Right atrium auricular region (tissue), 2 donors: ENCODE data around the gene INSRR. TPM values are rescaled to one million over a fixed set of nuclear protein-coding genes. Genes with fewer than 3 reads are reported as not detected.

ENCODE experiments used
- DNase-seq: peaks from one replicate; pipeline ENCODE4 v3.0.0-alpha.2; 2019; ENCODE audit warnings: low spot score
- H3K27ac ChIP-seq, 2 donors: fragments of 200-600 bp; sonication (generic); 1 replicate in 1 of 2; 2 replicates in 1 of 2; pipeline ENCODE4 v1.5.1; 2016 to 2019
- H3K27me3 ChIP-seq, 2 donors: fragments of 200-600 bp; sonication (generic); one replicate each; pipeline versions ENCODE4 v1.5.1 to v1.6.0; 2017 to 2019
- H3K36me3 ChIP-seq: fragments of 200-600 bp; sonication (generic); one replicate; pipeline ENCODE4 v1.5.1; 2016
- H3K4me1 ChIP-seq, 2 donors: fragments of 200-600 bp; sonication (generic); one replicate each; pipeline versions ENCODE4 v1.5.1 to v1.6.0; 2017 to 2019
- H3K4me3 ChIP-seq, 2 donors: fragments of 200-600 bp; sonication (generic); 1 replicate in 1 of 2; 2 replicates in 1 of 2; pipeline ENCODE4 v1.5.1; 2017 to 2019; ENCODE audit warnings: mild to moderate bottlenecking in 1 of 2, moderate library complexity in 1 of 2
- H3K9me3 ChIP-seq, 2 donors: fragments of 200-600 bp; sonication (generic); one replicate each; pipeline ENCODE4 v1.5.1; 2019
- total RNA-seq, 2 donors: library from RNA; depleted of rRNA; stranded (reverse); fragments of >200 nt; gene quantifications; one replicate each; pipeline ENCODE4 v1.1.0, GENCODE V29; 2016
- TF ChIP-seq, protein P1 (sequence below), 2 donors: fragments of 200-600 bp; sonication (generic); IDR thresholded peaks; one replicate each; pipeline ENCODE4 v1.5.1; 2019; ENCODE audit warnings: antibody characterized with exemption in 2 of 2

The INSRR gene
- total RNA-seq, 2 donors from 2014 or later = not detected

DNA sequence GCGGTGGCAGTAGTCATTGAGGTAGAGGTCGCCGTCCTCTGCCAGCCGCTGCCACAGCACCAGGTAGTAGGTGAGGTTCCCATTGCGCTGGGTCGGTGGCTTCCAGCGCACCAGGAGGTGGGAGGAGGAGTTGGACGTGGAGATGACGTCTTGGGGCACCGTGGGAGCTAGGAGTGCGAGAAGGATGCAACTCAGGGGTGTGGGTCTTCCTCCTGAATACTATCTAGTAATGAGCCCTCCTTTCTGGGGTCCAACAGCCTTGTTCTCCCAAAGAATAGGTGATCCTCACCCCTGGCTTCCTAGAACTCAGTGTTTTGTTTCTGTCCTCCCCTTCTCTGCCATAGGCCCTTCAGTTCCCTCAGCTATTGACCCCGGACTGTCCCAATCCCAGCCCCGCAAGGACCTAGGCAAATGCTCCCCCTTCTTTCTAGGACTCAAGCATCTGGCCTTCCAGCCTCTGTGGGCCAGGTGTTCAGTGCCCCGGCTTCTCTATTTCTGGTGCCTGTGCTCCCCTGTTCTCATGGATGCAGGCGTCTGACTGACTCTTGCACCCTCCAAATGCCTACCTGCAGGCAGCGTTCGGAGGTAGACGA, 12.9 kb downstream of the INSRR start:
- Histone ChIP-seq H3K36me3 (no peaks in the 10 kb centered on the region), H3K9me3 (no peaks in the 10 kb centered on the region), H3K4me1 (peaks cover 0 to 17% of the 10 kb centered on the region in 2 donors), H3K27ac (no peak overlapping the region), H3K27me3 (peaks cover 0 to 5% of the 10 kb centered on the region in 2 donors), H3K4me3 (no peak overlapping the region)
- TF ChIP-seq, protein P1, sequence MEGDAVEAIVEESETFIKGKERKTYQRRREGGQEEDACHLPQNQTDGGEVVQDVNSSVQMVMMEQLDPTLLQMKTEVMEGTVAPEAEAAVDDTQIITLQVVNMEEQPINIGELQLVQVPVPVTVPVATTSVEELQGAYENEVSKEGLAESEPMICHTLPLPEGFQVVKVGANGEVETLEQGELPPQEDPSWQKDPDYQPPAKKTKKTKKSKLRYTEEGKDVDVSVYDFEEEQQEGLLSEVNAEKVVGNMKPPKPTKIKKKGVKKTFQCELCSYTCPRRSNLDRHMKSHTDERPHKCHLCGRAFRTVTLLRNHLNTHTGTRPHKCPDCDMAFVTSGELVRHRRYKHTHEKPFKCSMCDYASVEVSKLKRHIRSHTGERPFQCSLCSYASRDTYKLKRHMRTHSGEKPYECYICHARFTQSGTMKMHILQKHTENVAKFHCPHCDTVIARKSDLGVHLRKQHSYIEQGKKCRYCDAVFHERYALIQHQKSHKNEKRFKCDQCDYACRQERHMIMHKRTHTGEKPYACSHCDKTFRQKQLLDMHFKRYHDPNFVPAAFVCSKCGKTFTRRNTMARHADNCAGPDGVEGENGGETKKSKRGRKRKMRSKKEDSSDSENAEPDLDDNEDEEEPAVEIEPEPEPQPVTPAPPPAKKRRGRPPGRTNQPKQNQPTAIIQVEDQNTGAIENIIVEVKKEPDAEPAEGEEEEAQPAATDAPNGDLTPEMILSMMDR (IDR thresholded peaks at IDR 0.05) = no peak
- no peak for DNase-seq

- no peak overlapping the region for H3K4me3 ChIP-seq
- no peak for DNase-seq
Observed at GRCh38 chr1:156845055-156845952, 13.6 kb downstream of the INSRR start.

GRCh38 chr1:156844638-156845037, 14.3 kb downstream of the INSRR start:
- Histone ChIP-seq H3K27ac (no peak overlapping the region), H3K36me3 (no peaks in the 10 kb centered on the region), H3K27me3 (peaks cover 0 to 10% of the 10 kb centered on the region in 2 donors), H3K4me1 (peaks cover 0 to 17% of the 10 kb centered on the region in 2 donors), H3K4me3 (no peak overlapping the region), H3K9me3 (no peaks in the 10 kb centered on the region)
- DNase-seq = no peak
- TF ChIP-seq, protein P1 (IDR thresholded peaks at IDR 0.05) = no peak

More at GRCh38 chr1:156845055-156845952, 13.6 kb downstream of the INSRR start:
- no peaks in the 10 kb centered on the region for H3K36me3 ChIP-seq
- H3K4me1 ChIP-seq = peaks cover 0 to 17% of the 10 kb centered on the region in 2 donors
- no peaks in the 10 kb centered on the region for H3K9me3 ChIP-seq
- peaks cover 0 to 9% of the 10 kb centered on the region in 2 donors for H3K27me3 ChIP-seq
- no peak overlapping the region for H3K27ac ChIP-seq
- TF ChIP-seq, protein P1 (IDR thresholded peaks at IDR 0.05) = no peak

DNA sequence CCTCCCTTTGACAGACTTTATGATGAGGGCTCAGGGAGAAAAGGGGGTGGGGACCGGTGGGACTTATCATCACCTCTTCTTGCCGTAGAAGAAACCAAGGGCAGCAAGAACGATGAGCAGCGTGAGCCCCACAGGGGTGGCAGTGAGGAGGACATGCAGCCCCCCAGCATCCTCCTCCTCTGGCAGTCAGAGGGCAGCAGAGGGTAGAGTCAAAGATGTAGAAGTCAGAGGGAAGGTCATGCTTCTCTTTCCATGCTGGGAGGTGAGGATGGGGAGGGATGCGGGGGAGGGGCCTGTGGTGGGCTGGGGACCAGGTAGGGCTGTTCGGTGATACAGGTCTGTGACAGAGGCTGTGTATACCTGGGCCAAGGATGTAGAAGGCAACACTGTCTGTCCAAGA, 14.8 kb downstream of the INSRR start:
- no peaks in the 10 kb centered on the region for H3K9me3 ChIP-seq
- no peak overlapping the region for H3K4me3 ChIP-seq
- no peaks in the 10 kb centered on the region for H3K36me3 ChIP-seq
- no peak for DNase-seq
- H3K27me3 ChIP-seq = peaks cover 0 to 10% of the 10 kb centered on the region in 2 donors
- no peak overlapping the region for H3K27ac ChIP-seq
- TF ChIP-seq, protein P1 (IDR thresholded peaks at IDR 0.05) = no peak
- peaks cover 0 to 18% of the 10 kb centered on the region in 2 donors for H3K4me1 ChIP-seq

DNA sequence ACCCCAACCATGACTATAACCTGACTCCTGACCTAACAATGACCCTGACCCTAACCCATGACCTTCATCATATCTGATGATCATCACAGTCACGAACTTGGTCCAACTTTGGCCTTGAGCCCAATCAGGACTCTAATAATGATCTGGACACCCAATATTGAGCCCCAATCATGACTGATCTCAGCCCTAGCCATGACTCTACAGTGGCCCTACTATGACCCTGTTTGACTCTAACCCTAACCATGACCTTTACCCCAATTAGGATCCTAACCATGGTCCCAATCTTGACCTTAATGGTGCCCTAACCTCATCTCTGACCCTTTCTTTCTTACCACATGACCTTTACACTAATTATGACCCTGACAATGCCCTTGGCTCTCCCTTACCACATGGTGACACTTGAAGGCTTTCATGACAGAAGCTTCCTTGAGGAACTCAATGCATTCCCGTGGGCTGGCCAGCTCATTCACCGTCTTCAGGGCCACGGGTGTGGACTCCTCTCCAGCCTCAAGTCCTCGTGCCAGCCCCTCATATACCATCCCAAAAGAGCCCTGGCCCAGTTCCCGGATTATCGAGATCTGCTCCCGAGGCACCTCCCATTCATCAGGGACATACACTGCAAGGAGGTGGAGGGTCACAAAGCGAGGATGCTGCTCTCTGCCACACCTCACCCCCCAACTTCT, 16.2 kb downstream of the INSRR start:
- Histone ChIP-seq H3K27me3 (peaks cover 0 to 10% of the 10 kb centered on the region in 2 donors), H3K4me3 (no peak overlapping the region), H3K4me1 (peaks cover 0 to 14% of the 10 kb centered on the region in 2 donors), H3K36me3 (no peaks in the 10 kb centered on the region), H3K9me3 (no peaks in the 10 kb centered on the region), H3K27ac (no peak overlapping the region)
- TF ChIP-seq, protein P1 (IDR thresholded peaks at IDR 0.05) = no peak
- no peak for DNase-seq
